Measurements from ENCODE around the gene PPIP5K2.

DNA sequence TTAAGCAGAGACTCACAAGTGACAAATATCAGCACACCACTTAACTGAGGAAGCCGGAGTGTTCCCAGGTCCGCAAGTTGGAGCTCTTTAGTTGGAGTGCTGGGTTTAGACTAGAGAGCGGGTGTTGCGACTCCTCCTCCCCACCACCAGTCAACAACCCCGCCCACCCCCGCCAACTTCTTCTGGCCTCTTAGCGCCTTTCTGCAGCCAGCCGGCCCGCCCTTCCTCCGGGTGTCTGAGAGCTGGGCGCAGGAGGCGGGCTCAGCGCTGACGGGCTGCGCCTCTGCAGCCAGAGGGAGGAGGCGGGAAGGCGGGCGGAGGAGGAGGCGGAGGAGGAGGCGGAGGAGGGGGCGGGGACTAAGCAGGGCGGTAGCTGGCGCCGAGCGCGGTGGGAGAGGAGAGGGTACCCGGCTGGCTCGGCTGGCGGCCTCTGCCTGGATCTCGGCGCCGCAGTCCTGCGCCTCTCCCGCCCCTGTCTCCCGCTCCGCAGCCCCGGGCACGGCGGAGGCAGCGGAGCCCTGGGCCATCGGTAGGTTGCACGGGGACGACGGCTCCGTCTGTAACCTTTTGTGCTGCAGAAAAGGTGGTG, 138.4 kb downstream of the PPIP5K2 start, which contains the start of gene MACIR:
- TF ChIP-seq POLR2A (IDR thresholded peaks at IDR 0.05) (peak in 1 of 2 donors; percentile 5), POLR2AphosphoS5 (IDR thresholded peaks at IDR 0.05; ENCODE audit: insufficient read depth in 1 of 2, low read depth in 1 of 2) (peak; percentile 67 to 83)
- TF ChIP-seq, protein P1, sequence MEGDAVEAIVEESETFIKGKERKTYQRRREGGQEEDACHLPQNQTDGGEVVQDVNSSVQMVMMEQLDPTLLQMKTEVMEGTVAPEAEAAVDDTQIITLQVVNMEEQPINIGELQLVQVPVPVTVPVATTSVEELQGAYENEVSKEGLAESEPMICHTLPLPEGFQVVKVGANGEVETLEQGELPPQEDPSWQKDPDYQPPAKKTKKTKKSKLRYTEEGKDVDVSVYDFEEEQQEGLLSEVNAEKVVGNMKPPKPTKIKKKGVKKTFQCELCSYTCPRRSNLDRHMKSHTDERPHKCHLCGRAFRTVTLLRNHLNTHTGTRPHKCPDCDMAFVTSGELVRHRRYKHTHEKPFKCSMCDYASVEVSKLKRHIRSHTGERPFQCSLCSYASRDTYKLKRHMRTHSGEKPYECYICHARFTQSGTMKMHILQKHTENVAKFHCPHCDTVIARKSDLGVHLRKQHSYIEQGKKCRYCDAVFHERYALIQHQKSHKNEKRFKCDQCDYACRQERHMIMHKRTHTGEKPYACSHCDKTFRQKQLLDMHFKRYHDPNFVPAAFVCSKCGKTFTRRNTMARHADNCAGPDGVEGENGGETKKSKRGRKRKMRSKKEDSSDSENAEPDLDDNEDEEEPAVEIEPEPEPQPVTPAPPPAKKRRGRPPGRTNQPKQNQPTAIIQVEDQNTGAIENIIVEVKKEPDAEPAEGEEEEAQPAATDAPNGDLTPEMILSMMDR (IDR thresholded peaks at IDR 0.05): no peak
